ENCODE measurements around the gene EMC7. TPM values are rescaled to one million over a fixed set of nuclear protein-coding genes. Genes with fewer than 3 reads are reported as not detected.

Gene EMC7
- polyA plus RNA-seq, 3 donors, result 41.7 to 135 (median 125) TPM

DNA sequence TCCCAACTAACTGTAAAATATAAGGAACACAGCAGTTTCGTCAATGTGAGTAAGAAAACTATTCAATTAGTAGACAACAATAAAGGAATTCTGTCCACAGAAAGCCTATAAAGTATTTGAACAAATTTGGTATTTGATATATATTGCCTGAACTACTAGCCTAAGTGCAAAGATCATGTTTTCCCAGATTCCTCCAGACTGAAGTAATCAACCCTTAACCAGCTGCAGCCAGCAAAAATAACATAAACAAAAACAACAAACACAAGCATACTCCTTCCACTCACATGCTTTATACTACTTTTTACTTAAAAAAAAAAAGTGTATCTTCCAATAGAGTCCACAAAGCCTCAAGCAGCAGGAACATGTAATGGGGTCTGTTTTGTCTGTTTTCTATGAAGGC is 24.3 kb upstream of the EMC7 start:
- Mint-ChIP-seq H3K27ac (no peak overlapping the region), H3K27me3 (ENCODE audit: low read depth in 3 of 3) (peaks cover 4 to 9% (median 8%) of the 10 kb centered on the region in 3 donors), H3K4me3 (no peak overlapping the region), H3K36me3 (no peaks in the 10 kb centered on the region), H3K4me1 (no peaks in the 10 kb centered on the region), H3K9me3 (peaks cover 2 to 7% (median 3%) of the 10 kb centered on the region in 7 donors)
- intact Hi-C loops (cut with micrococcal nuclease), result no loop called here
- no peaks in the 10 kb centered on the region for H3K9me3 ChIP-seq (replicated peaks in 1 of 2; ENCODE audit: control insufficient read depth in 1 of 2, insufficient read depth in 1 of 2, low read length in 2 of 2)
- H3K4me2 ChIP-seq (replicated peaks; ENCODE audit: extremely low read depth, low read length, poor library complexity, severe bottlenecking), result no peak overlapping the region
- no peak overlapping the region for H3K4me3 ChIP-seq (replicated peaks in 1 of 3; ENCODE audit: low read depth in 2 of 3, low read length in 3 of 3)
- no CpG with 5 or more reads among the region's 1 CpG for WGBS (ENCODE audit: insufficient coverage)
- no peak for DNase-seq
- no peaks in the 10 kb centered on the region for H3K36me3 ChIP-seq (replicated peaks in 1 of 2; ENCODE audit: control insufficient read depth in 1 of 2, insufficient read depth in 2 of 2, low read length in 2 of 2)
- no peak overlapping the region for H3K27ac ChIP-seq (ENCODE audit: low read depth in 1 of 2, low read length in 2 of 2)
- no peaks in the 10 kb centered on the region for H3K4me1 ChIP-seq (ENCODE audit: control insufficient read depth in 1 of 2, insufficient read depth in 2 of 2, low read length in 2 of 2)
- H3K27me3 ChIP-seq (ENCODE audit: control insufficient read depth in 2 of 2, insufficient read depth in 2 of 2, low read length in 2 of 2), result peaks cover 0 to 4% of the 10 kb centered on the region in 2 donors
- no peak overlapping the region for H2AFZ ChIP-seq (ENCODE audit: insufficient read depth, low read depth, low read length, poor library complexity, severe bottlenecking)
- H4K20me1 ChIP-seq (ENCODE audit: insufficient read depth, low read length), result no peaks in the 10 kb centered on the region
- no peaks in the 10 kb centered on the region for H3K79me2 ChIP-seq (ENCODE audit: insufficient read depth, low read length)
- TF ChIP-seq, protein P1, sequence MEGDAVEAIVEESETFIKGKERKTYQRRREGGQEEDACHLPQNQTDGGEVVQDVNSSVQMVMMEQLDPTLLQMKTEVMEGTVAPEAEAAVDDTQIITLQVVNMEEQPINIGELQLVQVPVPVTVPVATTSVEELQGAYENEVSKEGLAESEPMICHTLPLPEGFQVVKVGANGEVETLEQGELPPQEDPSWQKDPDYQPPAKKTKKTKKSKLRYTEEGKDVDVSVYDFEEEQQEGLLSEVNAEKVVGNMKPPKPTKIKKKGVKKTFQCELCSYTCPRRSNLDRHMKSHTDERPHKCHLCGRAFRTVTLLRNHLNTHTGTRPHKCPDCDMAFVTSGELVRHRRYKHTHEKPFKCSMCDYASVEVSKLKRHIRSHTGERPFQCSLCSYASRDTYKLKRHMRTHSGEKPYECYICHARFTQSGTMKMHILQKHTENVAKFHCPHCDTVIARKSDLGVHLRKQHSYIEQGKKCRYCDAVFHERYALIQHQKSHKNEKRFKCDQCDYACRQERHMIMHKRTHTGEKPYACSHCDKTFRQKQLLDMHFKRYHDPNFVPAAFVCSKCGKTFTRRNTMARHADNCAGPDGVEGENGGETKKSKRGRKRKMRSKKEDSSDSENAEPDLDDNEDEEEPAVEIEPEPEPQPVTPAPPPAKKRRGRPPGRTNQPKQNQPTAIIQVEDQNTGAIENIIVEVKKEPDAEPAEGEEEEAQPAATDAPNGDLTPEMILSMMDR (IDR thresholded peaks at IDR 0.05), result no peak
- H3K9ac ChIP-seq (ENCODE audit: insufficient read depth, low read length, poor library complexity, severe bottlenecking), result no peak overlapping the region

DNA sequence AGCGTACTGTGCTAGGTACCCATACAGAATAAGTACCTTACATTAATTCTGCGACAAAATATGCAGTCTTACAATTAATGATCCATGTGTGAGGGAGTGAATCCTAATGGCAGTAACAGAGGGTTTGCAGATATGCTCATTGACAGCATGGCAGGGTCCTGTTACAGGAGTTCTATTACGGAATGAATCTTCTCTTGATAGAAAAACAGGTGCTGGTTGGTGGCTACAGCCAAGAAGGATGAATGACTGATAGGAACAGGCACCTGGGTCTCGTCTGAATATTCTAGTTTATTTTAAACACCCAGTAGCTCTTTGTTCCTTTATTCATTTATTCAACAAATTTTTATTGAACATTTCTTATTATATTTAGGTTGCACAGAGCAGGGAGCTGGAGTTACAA is 23.0 kb upstream of the EMC7 start:
- H3K4me1 ChIP-seq (ENCODE audit: control insufficient read depth in 1 of 2, insufficient read depth in 2 of 2, low read length in 2 of 2), result no peaks in the 10 kb centered on the region
- H3K9ac ChIP-seq (ENCODE audit: insufficient read depth, low read length, poor library complexity, severe bottlenecking), result no peak overlapping the region
- no peak overlapping the region for H3K4me3 ChIP-seq (replicated peaks in 1 of 3; ENCODE audit: low read depth in 2 of 3, low read length in 3 of 3)
- H4K20me1 ChIP-seq (ENCODE audit: insufficient read depth, low read length), result no peaks in the 10 kb centered on the region
- peaks cover 2 to 7% (median 4%) of the 10 kb centered on the region in 7 donors for H3K9me3 Mint-ChIP-seq
- TF ChIP-seq, protein P1 (IDR thresholded peaks at IDR 0.05), result no peak
- no peak overlapping the region for H2AFZ ChIP-seq (ENCODE audit: insufficient read depth, low read depth, low read length, poor library complexity, severe bottlenecking)
- no peak overlapping the region for H3K27ac ChIP-seq (ENCODE audit: low read depth in 1 of 2, low read length in 2 of 2)
- no peak for DNase-seq
- intact Hi-C loops (cut with micrococcal nuclease), result no loop called here
- no peak overlapping the region for H3K4me3 Mint-ChIP-seq
- H3K4me2 ChIP-seq (replicated peaks; ENCODE audit: extremely low read depth, low read length, poor library complexity, severe bottlenecking), result no peak overlapping the region
- H3K27me3 ChIP-seq (ENCODE audit: control insufficient read depth in 2 of 2, insufficient read depth in 2 of 2, low read length in 2 of 2), result peaks cover 0 to 4% of the 10 kb centered on the region in 2 donors
- no peaks in the 10 kb centered on the region for H3K79me2 ChIP-seq (ENCODE audit: insufficient read depth, low read length)
- 100% methylated on average over 1 of the region's 4 CpGs for WGBS (ENCODE audit: insufficient coverage)
- no peaks in the 10 kb centered on the region for H3K36me3 Mint-ChIP-seq
- no peaks in the 10 kb centered on the region for H3K4me1 Mint-ChIP-seq
- H3K9me3 ChIP-seq (replicated peaks in 1 of 2; ENCODE audit: control insufficient read depth in 1 of 2, insufficient read depth in 1 of 2, low read length in 2 of 2), result no peaks in the 10 kb centered on the region
- no peak overlapping the region for H3K27ac Mint-ChIP-seq
- H3K27me3 Mint-ChIP-seq (ENCODE audit: low read depth in 3 of 3), result peaks cover 4 to 9% (median 8%) of the 10 kb centered on the region in 3 donors
- H3K36me3 ChIP-seq (replicated peaks in 1 of 2; ENCODE audit: control insufficient read depth in 1 of 2, insufficient read depth in 2 of 2, low read length in 2 of 2), result no peaks in the 10 kb centered on the region

Data from CD14-positive monocyte (primary cell).